GM19035 (cell line): ENCODE measurements around the gene NDST1.

Experiments used
- ATAC-seq: cut with Tn5 transposase; IDR thresholded peaks from one replicate; pipeline ENCODE4 v1.9.1; 2021; ENCODE audit not compliant: unreplicated experiment

The NDST1 gene

GRCh38 chr5:150562832-150563231 lies 54.9 kb downstream of the NDST1 start:
- ATAC-seq = no peak

- no peak for ATAC-seq
These were observed 57.9 kb downstream of the NDST1 start for GRCh38 chr5:150565868-150566267.

- ATAC-seq = no peak
These were observed 59.2 kb downstream of the NDST1 start for GRCh38 chr5:150567031-150567717.

- ATAC-seq = no peak
These were observed 60.7 kb downstream of the NDST1 start for GRCh38 chr5:150568663-150569062.

DNA sequence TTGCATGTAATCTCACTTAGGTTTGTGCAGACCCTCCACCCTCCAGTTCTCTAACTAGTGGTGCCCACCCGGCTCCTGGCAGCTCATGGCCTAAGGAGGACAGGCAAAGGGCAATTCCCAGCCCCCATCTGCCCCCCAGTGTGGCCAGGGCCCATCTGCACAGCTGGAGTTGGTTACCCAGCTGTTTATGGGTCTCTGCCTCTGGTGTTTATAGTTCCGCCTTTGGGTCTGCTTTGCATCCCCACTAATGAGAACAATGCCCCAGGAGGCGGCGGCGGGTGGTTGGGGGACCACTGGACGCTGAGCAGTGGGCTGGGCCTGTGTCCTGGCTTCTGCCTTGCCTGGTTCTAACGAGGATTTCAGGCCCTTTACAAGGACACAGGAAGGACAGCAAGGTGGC lies 62.4 kb downstream of the NDST1 start:
- no peak for ATAC-seq

GRCh38 chr5:150571836-150572235 lies 63.9 kb downstream of the NDST1 start:
- no peak for ATAC-seq

GRCh38 chr5:150573216-150573615 lies 65.3 kb downstream of the NDST1 start:
- no peak for ATAC-seq

GRCh38 chr5:150573867-150574817 lies 66.2 kb downstream of the NDST1 start:
- no peak for ATAC-seq

DNA sequence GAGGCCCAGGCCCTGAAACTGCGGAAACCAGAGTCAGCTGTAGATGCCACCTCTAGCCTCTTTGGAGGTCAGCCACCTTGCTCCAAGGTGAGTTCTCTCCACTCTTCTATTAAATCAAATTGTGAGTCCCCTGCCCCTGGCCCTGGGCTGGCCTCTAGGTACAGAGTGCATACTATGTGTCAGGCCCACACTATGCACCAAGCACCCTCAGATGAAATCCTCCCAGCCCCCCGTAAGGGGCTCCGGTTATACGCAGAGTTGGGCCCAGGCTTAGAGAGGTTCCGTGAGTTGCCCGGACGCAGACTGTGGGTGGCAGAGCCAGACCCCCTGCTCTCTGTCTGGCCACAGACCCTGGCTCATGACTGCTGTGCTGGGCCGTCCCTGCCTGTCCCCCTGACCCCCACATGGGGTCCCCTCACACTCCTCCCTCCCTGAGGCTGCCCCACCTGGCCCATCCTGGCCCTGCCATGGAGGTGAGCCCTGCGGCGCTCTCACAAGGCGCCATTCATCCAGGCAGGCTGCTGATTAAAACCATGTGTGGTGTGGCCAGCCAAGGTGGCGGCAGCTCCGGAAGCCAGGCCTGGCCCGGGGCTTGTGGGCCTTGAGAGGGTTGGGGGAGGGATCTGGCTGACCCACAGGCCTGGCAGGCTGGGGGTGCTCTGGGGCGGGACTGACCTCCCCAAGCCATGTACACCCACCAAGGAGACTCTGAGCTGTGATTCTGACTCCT lies 67.1 kb downstream of the NDST1 start:
- no peak for ATAC-seq

DNA sequence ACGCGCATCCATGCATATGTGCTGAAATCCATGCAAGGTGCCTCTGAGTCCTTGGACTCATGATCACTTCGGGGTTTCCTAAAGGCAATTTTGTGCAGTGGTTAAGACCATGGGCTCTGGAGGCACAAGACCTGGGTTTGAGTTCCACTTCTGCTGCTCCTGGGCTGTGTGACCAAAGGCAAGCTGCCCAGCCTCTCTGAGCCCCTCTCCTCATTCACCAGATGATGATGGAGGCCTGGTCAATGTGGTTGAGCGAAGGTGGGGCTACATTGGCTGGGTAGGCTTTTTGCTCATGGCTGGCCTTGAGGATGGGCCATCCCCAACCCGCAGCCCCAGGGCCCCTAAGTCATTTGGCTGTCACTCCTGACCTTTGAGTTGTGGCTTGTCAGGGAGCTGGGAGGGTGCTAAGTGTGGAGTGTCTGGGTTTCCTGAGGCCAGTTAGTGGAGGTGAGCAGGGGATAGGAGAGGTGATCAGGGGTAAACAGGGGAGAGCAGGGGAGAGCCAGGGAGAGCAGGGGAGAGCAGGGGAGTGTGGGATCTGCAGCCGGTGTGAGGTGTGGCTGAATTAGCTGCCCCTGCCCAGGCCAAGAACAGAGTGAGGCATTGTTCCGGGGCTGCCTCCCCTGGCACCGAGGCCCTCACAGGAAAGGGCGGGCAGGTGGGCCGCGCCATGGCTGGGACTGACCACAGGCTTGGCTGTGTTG lies 68.0 kb downstream of the NDST1 start:
- no peak for ATAC-seq

DNA sequence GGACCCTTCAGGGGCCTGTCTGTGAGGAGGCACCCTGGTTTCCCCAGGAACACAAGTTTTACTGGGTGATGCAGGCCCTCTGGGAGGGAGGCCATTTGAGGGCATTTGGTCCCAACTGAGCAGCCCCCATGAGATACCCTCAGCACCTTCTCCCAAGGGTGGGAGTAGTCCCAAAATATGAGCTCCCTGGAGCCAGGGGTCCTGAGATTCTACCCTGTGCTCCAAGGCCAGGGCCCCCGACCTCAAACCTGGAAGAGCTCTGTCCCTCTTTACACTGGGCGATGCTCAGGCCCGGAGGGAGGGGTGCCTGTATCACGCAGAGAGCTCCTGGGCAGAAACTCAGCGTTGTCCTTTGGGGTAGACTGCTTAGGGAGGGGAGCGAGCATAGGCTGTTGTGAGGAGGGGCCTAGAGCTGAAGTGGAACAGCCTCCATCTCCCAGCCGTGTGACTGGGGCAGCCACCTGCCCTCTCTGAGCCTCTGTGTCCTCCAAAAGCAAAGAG lies 68.6 kb downstream of the NDST1 start:
- no peak for ATAC-seq

DNA sequence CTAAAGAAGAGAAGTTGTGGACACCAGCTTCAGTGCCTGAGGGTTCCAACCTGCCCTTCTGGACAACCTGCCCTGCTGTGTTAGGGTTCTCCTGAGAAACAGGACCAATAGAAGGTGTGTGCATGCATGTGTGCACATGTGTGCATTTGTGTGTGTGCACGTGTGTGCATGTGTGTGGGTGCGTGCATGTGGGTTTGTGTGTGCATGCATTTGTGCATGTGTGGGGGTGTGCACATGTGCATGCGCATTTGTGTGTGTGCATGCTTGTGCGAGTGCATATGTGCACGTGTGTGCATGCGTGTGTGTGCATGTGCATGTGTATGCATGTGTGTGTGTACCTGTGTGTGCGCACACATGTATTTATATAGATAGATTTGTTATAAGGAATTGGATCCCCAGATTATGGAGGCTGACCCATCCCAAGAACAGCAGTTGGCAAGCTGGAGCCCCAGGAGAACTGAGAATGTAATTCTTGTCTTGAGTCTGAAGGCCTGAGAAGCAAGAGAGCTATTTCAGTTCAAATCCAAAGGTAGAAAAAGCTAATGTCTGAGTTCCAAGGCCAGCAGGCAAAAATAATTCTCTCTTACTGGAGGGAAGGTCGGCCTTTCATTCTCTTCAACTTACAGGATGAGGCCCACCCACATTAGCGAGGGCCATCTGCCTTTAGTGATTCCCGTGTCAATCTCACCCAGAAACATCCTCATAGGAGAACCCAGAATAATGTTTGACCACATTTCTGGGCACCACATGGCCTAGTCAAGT lies 69.6 kb downstream of the NDST1 start:
- no peak for ATAC-seq

- ATAC-seq = no peak
These were observed 71.0 kb downstream of the NDST1 start for GRCh38 chr5:150578781-150579461.

DNA sequence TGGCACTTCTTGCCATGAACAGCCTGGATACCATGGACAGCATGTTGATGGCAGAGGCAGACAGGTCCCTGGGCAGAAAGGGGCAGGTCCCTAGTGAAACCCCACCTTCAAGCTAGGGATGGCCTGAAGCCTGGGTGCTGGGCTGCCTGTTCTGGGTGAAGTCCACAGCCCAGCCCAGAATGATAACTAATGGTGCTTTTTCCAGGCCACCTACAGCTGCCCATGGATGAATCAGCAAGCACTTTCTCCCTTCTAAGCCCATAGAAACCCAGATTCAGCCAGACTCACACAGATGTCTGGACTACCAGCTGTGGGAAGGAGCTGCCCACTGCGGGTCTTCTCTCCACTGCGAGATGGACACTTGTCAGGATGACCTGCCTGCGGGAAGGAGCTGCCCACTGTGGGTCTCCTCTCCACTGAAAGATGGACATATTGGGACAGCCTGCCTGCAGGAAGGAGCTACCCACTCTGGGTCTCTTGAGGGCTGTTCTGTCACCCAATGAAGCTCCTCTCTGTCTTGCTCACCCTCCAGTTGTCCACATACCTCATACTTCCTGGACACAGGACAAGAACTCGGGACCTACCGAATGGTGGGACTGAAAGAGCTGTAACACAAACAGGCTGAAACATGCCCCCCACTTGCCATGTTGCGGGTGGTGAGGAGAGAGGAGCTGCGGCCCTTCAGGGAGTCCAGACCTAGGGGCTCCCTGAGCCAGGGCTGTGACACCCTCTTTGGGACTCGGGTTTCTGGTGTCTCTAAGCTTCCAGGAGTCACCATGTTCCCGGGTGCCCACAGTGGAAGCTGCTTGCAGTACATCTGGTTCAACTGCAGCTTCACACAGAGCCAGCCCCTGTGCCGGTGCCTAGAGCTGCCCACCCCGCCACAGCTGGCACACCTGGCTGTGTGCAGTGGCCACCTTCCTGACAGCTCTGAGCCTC lies 71.8 kb downstream of the NDST1 start:
- ATAC-seq = no peak

GRCh38 chr5:150580917-150581316 lies 73.0 kb downstream of the NDST1 start:
- ATAC-seq = no peak

GRCh38 chr5:150582241-150583109 lies 74.5 kb downstream of the NDST1 start:
- ATAC-seq = no peak

DNA sequence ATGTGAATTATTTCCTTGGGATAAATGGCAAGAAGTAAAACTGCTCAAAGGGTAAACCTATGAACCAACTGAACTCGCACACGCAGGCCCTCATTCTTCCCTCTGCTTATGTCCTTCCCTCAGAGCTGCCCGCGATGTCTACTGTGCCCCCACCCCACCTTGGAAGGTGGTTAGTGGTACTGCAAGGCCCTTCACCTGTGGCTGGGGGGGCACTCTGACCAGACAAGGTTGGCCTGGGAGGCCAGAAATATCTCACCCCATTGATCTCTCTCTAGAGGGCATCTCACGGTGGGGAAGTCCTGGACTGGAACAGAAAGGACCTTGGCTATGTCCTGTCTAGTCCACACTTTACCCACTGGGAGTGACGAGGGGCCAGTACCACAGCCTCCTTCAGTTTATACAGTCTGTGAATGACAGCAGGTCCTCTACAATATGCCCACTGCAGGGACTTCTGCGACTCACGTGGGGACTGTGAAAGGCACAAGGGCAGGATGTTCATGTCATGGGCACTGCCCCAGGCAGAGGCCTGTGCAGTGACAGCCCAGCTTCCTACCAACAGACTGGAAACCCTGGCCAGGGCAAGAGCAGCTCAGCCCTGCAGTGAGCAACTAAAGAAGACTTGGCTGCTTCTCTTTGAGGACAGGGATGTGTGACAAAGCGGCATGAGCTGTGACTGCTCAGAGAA lies 75.8 kb downstream of the NDST1 start:
- ATAC-seq = no peak
